ENCODE measurements around the gene NFE2L2.
"Not testable (repeated sequence)": the region's sequence is repeated elsewhere in the genome, so short reads cannot be mapped to it uniquely, and the experiment has no call there.

Gene NFE2L2

DNA sequence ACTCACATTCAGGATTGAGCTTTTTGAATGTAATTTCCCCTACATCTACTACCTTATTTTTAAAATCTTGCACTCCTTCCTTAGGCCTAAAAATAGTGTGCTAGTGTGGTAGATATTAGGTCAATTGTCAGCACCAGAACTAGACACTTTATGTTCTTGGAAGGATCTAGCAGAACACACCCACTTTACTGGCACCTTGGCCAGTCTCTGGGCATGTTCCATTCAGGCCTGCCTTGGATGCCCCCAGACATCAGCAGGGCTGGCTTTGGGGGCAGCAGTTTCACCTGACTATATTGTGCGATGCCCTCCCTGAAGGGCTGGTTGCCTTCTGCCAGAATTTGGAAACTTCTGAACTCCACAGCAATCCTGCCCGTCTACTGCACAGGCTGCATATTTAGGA is 15.3 kb upstream of the NFE2L2 start:
- DNase-seq = no peak

- no peak for DNase-seq
These were observed 11.2 kb upstream of the NFE2L2 start for GRCh38 chr2:177275743-177276055.

GRCh38 chr2:177275040-177275742 is 10.7 kb upstream of the NFE2L2 start:
- DNase-seq = no peak

- no peak for DNase-seq
These were observed 8.9 kb upstream of the NFE2L2 start for GRCh38 chr2:177273408-177273807.

DNA sequence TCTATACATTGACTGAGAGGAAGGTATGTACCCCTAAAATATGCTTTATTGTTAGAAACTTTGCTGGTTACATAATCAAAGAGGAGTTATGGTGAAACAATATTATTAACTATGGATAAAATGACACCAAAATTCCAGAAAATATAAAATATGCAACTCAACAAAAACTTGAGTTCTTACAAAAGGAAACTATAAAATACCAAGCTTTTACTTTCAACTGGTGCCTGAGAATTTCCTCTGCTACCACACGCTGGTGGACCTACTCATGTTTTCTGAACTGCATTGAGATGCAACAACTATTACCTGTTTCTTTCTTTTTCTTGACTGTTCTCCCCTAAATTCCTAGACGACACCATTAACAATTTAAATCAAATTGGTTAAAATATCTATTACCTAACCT is 8.2 kb upstream of the NFE2L2 start:
- no peak for DNase-seq

GRCh38 chr2:177271981-177272666 is 7.6 kb upstream of the NFE2L2 start:
- no peak for DNase-seq

- DNase-seq = no peak
These were observed 6.0 kb upstream of the NFE2L2 start for GRCh38 chr2:177270531-177270930.

DNA sequence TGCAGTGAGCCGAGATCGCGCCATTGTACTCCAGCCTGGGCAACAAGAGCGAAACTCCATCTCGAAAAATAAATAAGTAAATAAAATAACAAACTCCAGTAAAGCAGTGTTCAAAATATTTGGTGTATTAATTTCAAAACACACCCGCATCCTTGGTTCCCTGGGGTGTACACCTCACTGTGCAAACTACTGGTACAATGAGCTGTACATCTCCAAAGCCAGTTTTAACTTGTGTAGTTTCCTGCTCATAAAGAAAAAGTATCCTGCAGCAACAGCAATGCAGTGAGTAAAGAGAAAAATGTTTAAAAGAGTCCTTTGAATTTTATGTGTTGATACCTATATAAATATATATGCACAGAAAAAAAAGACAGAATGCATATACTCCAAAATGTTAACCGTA is 4.4 kb upstream of the NFE2L2 start:
- DNase-seq = no peak

DNA sequence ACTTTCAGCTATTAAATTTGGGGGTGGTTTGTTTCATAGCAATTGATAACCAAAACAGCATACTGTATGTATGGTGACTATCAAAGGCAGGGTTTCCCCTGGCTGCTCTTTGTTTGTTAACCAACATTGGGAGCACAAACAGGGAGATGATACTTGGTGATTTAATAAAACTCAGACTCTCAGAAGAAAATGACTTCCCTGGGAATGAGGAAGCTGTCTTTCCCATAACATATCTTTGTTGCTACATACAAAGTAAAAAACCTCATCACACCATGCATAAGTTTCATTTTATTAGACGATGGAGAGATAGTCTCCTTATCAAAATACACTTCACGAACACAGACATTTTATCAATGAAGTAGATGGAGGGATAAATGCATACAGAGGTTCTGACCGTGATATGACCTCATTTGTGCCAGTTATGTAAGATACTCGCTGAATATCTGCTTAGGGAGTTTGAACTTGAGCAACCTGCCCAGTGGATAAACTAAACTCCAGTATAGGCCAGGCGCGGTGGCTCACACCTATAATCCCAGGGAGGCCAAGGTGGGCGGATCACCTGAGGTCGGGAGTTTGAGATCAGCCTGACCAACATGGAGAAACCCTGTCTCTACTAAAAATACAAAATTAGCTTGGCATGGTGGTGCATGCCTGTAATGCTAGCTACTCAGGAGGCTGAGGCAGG is 3.8 kb upstream of the NFE2L2 start:
- DNase-seq = peak in 1 of 2 donors; percentile 43

- DNase-seq = not testable (repeated sequence)
These were observed 2.4 kb upstream of the NFE2L2 start for GRCh38 chr2:177266955-177267354.

DNA sequence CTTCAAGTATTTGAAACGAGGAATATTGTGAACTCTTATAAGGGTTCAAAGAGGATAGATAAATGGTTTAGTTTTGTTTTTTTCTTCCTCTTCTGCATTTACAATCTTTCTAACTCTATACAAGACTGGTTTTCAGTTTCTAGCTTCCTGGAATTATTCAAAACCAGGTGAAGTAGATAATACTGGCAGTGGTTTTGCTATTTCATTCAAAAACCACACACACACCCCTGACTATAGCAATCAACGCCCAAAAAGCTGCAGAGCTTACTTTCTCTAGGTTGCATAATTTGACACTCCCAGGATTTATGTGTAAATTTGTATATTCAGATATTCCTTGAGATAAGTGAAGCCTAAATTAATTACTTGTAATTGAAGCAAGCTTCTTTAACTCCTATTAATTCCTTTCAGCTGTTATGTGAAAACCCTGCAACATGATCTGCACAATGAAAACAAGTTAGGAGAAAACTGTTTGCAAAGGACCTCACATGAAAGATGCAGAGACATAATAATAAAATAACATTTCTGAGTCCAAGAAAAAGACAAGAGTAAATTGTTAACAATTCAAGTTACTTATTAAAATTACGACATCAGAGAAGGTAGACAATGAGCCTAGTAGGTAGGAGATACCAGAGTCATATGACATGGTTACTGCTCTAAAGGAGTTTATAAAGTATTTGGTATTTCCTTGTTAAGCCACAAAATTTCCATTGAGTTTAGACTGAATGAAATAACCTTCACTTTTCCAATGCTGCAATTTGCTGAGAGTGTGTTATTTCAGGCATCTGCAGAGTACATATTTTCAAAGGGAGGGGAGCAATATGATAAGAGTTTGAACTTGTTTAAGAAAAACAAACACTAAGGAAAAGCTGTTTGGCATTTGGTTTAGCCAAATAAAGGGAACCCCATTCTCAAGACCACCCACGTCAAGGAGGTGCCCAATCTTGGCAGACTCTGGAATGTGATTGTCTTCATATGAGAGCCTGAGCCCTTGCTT is 1.6 kb upstream of the NFE2L2 start:
- DNase-seq = peak; percentile 44 to 48

DNA sequence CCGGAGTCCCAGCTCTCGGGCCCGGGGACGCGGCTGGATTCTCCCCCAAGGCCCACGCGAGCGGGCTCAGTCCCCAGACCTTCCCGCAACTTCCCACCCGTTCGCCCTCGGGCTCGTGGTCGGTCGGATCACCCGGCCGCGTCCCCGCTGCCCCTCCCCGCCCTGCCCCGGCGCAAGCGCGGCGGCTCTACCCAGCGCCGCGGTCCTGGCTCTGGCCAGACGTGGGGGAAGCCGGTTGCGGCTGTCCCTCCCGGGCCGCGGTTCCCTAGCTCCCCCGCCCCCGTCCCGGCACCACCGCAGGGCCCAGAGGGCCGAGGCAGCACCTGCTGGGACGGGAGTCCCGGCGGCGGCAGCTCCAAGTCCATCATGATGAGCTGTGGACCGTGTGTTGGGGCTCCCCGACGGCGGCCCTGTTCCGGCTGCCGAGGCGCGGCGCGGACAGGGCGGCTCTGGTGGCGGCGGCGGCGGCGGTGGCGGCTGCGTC is 276 bp downstream of the NFE2L2 start:
- DNase-seq = no peak

DNA sequence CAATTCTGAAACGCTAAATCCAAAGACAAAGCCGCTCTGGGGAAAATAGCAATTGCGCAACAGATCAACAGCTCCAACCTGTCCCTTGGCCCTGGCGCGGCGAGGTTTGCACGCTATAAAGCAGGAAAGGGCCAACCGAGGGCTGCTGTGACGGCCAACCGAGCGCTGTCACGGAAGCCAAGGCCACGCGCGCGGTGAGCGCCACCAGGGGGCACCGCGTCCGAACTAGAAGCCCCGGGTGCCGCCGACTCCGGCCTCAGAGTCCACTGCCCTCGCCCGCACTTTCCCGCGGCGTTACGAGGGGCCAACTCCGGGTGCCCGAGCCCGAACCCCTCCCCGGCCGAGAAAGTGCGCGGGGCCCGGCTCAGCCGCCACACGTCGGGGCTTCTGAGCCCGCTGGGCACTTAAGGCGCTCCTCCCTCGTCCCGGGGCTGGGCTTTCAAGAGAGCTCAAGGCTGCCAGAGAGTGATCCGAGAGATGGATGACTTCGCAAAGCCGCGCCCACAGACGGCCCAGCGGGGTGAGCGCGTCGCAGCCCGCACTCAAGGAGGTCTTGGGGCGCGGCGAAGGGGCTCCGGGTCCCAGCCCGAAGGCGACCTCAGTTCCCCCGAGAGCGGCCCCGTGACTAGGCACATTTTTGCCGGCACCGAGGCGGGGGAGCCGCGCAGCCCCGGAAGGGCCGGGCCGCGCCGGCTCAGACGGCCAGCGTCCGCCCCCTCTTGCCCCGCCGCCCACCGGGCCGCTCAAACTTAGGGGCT is 897 bp downstream of the NFE2L2 start:
- DNase-seq = peak; percentile 98

DNA sequence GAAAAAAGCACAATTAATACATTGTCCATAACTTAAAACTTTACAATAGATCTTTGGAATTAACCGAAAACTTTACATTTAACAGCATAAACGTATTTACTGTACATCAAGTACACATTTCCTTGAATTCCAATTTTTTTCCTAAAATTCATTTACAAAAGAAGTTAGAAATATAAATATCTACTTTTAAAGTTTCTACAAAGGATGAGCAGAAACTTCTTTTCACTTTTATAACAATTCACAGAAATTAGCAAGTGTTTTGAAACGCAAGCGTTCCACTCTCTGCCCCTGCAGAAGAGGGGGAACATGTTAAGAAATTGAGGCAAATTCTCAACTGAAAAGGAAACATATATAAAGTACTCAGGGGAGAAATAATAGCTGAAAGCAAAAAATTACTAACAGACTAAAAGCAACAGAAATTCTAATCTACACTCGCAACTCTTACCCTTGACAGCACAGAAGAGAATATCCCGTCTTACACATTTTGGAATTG is 1.5 kb downstream of the NFE2L2 start:
- no peak for DNase-seq

DNA sequence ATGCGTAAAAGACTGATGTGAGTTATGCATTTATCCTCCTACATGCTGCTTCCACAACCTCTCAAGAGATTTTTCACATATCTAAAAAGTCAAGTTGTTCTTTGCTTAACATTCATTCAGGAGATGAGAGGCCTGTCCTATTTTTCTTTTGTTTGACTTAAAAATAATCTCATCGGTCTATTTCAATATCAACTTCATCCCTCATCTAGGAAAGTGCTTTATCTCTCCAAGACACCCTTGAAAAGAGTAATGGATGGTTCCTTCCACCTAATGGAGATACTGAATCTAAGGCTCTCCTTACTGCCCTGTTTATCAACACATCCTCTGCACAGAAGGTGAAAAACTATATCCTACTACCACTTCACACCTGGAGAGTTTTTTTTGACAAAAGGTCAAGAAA is 2.4 kb downstream of the NFE2L2 start:
- no peak for DNase-seq

GRCh38 chr2:177261116-177262060 is 3.1 kb downstream of the NFE2L2 start:
- no peak for DNase-seq

DNA sequence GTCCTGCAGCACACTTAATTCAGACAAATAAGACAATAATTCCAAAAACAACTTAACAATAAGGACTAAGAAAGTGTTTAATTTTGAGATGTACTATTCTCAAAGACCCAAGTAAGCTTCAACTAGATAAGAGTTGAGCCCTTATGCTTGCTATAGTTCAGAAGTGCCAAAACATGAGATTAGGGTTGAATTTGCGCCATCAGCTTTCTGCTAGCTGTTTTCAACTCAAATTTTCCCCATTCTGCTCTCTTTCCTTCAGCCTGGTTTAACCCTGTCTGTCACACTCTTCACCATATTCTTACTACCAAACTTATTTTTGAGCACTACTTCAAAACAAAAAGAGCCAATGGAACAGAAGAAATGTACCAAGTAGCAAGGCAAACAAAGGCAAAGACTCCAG is 4.1 kb downstream of the NFE2L2 start:
- no peak for DNase-seq

DNA sequence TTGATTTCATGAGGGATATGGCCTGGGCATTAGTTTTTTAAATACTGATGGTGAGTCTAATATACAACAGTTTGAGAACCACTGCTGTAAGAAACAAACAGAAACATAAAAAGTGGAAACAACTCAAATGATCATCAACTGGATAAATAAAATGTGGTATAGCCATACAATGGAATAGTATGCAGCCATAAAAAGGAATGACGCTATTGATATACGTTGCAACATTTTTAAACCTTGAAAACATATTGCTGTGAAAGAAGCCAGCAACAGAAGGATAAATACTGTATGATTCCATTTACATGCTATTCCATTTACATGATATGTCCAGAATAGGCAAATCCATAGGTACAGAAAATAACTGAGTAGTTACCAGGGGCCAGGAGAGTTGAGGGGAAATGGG is 6.5 kb downstream of the NFE2L2 start:
- no peak for DNase-seq

DNA sequence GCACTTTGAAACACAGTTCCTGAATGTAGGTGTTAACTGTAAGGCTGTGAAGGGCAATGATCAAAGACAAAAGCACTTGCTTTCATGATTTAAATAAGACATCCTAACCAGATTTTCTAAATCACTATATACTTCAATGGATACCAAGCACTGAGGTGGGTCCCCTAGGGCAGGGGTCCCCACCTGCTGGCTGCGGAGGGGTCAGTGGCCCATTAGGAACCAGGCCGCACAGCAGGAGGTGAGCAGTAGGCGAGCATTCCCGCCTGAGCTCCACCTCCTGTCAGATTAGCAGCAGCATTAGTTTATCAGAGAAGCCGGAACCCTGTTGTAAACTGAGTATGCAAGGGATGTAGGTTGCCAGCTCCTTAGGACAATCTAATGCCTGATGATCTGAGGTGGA is 7.1 kb downstream of the NFE2L2 start:
- DNase-seq = no peak

DNA sequence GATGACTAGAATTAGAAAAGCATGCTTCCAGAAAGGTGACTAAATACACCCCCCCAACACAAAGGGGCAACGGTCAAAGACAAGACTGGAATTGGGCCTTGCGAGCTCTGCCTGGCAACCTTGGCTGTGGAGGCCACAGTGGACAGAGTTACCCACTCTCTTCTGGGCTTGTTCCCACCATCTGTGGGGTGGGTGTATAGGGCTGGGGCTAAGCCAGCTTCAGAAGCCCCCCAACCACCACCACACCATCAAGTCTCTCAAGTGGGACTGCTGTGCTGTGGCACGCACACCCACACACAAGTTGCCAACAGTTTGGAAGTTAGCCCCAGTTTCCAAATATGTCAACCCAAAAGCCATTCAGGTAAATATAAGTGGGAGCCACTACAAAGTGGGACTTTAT is 7.8 kb downstream of the NFE2L2 start:
- no peak for DNase-seq

DNA sequence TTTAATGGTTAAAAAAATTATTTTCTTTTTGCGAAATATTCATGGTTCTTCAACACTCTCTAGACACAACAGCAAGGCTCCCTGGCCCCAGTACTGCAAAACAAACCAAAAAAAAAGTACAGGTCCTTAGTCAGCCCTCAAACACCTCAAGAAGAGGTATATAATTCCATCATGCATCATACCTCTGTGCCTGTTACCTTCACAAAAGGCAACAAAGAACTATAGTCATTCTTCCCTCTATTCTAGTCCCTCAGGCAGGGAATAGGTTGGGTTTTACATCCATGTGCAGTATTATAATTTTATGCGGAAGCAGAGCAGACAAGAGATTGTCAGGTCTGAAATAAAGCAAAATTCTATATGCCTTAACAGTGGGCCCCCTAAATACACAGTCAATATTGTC is 8.5 kb downstream of the NFE2L2 start:
- DNase-seq = no peak
